CD4-positive, CD25-positive, alpha-beta regulatory T cell (primary cell): ENCODE data around the gene RUNX2. TPM values are rescaled to one million over a fixed set of nuclear protein-coding genes. Genes with fewer than 3 reads are reported as not detected.

ENCODE experiments used
- ATAC-seq, 2 donors: fragments of 150-1000 bp; cut with Tn5 transposase; one replicate each; pipeline ENCODE4 v1.10.0; 2021; ENCODE audit warnings: low read depth in 2 of 2, moderate number of reproducible peaks in 2 of 2, moderate library complexity in 1 of 2
- DNase-seq, 3 donors: peaks; one replicate each; pipeline versions ENCODE4 v3.0.0 to v3.0.0-alpha.2; 2012 to 2022; ENCODE audit warnings: mixed read lengths in 1 of 3
- H3K27ac ChIP-seq: one replicate; pipeline ENCODE4 v1.7.0; 2013; ENCODE audit warnings: mild to moderate bottlenecking, low read length; ENCODE audit not compliant: insufficient read depth, poor library complexity, severe bottlenecking
- H3K27me3 ChIP-seq: one replicate; pipeline ENCODE4 v1.7.0; 2013; ENCODE audit warnings: low read length; ENCODE audit not compliant: control insufficient read depth, insufficient read depth
- H3K36me3 ChIP-seq: one replicate; pipeline ENCODE4 v1.7.0; 2013; ENCODE audit warnings: mild to moderate bottlenecking, low read length, moderate library complexity; ENCODE audit not compliant: control insufficient read depth, insufficient read depth
- H3K4me1 ChIP-seq: 2 replicates; pipeline ENCODE4 v1.7.0; 2013; ENCODE audit warnings: mild to moderate bottlenecking, low read length; ENCODE audit not compliant: insufficient read depth, control insufficient read depth, poor library complexity, severe bottlenecking
- H3K4me3 ChIP-seq: one replicate; pipeline ENCODE4 v1.7.0; 2013; ENCODE audit warnings: low read depth, mild to moderate bottlenecking, low read length, moderate library complexity
- H3K9me3 ChIP-seq, 2 experiments: 1 replicate in 1 of 2; 2 replicates in 1 of 2; pipeline ENCODE4 v1.7.0; 2013; ENCODE audit warnings: low read length in 2 of 2, mild to moderate bottlenecking in 1 of 2, moderate library complexity in 1 of 2; ENCODE audit not compliant: control insufficient read depth in 2 of 2
- H3K27ac Mint-ChIP-seq, 3 donors: one replicate each; pipeline ENCODE4 v1.8.0; 2020 to 2022; ENCODE audit warnings: mild to moderate bottlenecking in 3 of 3, mixed read lengths in 3 of 3, moderate library complexity in 2 of 3
- H3K27me3 Mint-ChIP-seq: one replicate; pipeline ENCODE4 v1.8.0; 2022; ENCODE audit warnings: mild to moderate bottlenecking, mixed read lengths
- H3K36me3 Mint-ChIP-seq: one replicate; pipeline ENCODE4 v1.8.0; 2020; ENCODE audit warnings: mixed read lengths
- H3K4me1 Mint-ChIP-seq, 4 donors: one replicate each; pipeline ENCODE4 v1.8.0; 2020 to 2022; ENCODE audit warnings: mixed read lengths in 4 of 4, mild to moderate bottlenecking in 1 of 4
- H3K4me3 Mint-ChIP-seq, 4 donors: one replicate each; pipeline ENCODE4 v1.8.0; 2020 to 2022; ENCODE audit warnings: mild to moderate bottlenecking in 4 of 4, mixed read lengths in 4 of 4, moderate library complexity in 3 of 4
- H3K9me3 Mint-ChIP-seq, 7 donors: one replicate each; pipeline ENCODE4 v1.8.0; 2020 to 2022; ENCODE audit warnings: mixed read lengths in 7 of 7, mild to moderate bottlenecking in 3 of 7, moderate library complexity in 2 of 7
- polyA plus RNA-seq, 4 donors: library from polyadenylated mRNA; unstranded; fragments of 300-500 nt; fragmentation: Illumina TruSeq; gene quantifications; one replicate each; pipeline ENCODE4 v1.2.3, GENCODE V29; 2021
- total RNA-seq: library from RNA; stranded (reverse); gene quantifications from one replicate; pipeline ENCODE4 v1.2.3, GENCODE V29; 2022

RUNX2 gene
- total and polyA plus RNA-seq, 5 donors from 2014 or later, result 5.3 to 30.0 (median 5.5) TPM

- ATAC-seq (no peak), DNase-seq (no peak)
- Histone ChIP-seq H3K27me3 (no peaks in the 10 kb centered on the region), H3K36me3 (peaks cover 10% of the 10 kb centered on the region), H3K27ac (peak overlapping the region; percentile 50), H3K4me3 (peak overlapping the region; percentile 54), H3K4me1 (peaks cover 70% of the 10 kb centered on the region), H3K9me3 (no peaks in the 10 kb centered on the region)
- peaks cover 5% of the 10 kb centered on the region for H3K36me3 Mint-ChIP-seq
- no peaks in the 10 kb centered on the region for H3K9me3 Mint-ChIP-seq
- peak overlapping the region in 2 of 3 donors; percentile 3 to 89 for H3K27ac Mint-ChIP-seq
- peak overlapping the region in 2 of 4 donors; percentile 15 to 69 for H3K4me3 Mint-ChIP-seq
- no peaks in the 10 kb centered on the region for H3K27me3 Mint-ChIP-seq
- peaks cover 32 to 80% (median 54%) of the 10 kb centered on the region in 4 donors for H3K4me1 Mint-ChIP-seq
These were observed 109.3 kb downstream of the RUNX2 start for GRCh38 chr6:45437439-45437815.

GRCh38 chr6:45438151-45438550 is 110.0 kb downstream of the RUNX2 start:
- Histone ChIP-seq H3K36me3 (peaks cover 13% of the 10 kb centered on the region), H3K27me3 (no peaks in the 10 kb centered on the region), H3K9me3 (no peaks in the 10 kb centered on the region), H3K27ac (no peak overlapping the region), H3K4me1 (peaks cover 63% of the 10 kb centered on the region), H3K4me3 (peak overlapping the region; percentile 54)
- DNase-seq, result no peak
- Mint-ChIP-seq H3K9me3 (no peaks in the 10 kb centered on the region), H3K36me3 (peaks cover 5% of the 10 kb centered on the region), H3K27ac (peak overlapping the region in 2 of 3 donors; percentile 3 to 89), H3K4me3 (peak overlapping the region in 2 of 4 donors; percentile 56 to 69), H3K4me1 (peaks cover 32 to 77% (median 56%) of the 10 kb centered on the region in 4 donors), H3K27me3 (no peaks in the 10 kb centered on the region)
- no peak for ATAC-seq

- H3K27ac ChIP-seq, result peak overlapping the region; percentile 15
- H3K36me3 ChIP-seq, result peaks cover 13% of the 10 kb centered on the region
- H3K4me3 ChIP-seq, result peak overlapping the region; percentile 54
- Mint-ChIP-seq H3K9me3 (no peaks in the 10 kb centered on the region), H3K4me3 (peak overlapping the region in 2 of 4 donors; percentile 12 to 46), H3K27me3 (no peaks in the 10 kb centered on the region), H3K27ac (peak overlapping the region in 2 of 3 donors; percentile 11 to 89), H3K4me1 (peaks cover 35 to 70% (median 53%) of the 10 kb centered on the region in 4 donors), H3K36me3 (peaks cover 10% of the 10 kb centered on the region)
- ATAC-seq (no peak), DNase-seq (no peak)
- no peaks in the 10 kb centered on the region for H3K27me3 ChIP-seq
- H3K9me3 ChIP-seq, result no peaks in the 10 kb centered on the region
- H3K4me1 ChIP-seq, result peaks cover 55% of the 10 kb centered on the region
These were observed 110.8 kb downstream of the RUNX2 start for GRCh38 chr6:45438849-45439406.

- peak overlapping the region; percentile 11 to 89 (median 35) for H3K27ac Mint-ChIP-seq
- peaks cover 32 to 68% (median 51%) of the 10 kb centered on the region in 4 donors for H3K4me1 Mint-ChIP-seq
- no peaks in the 10 kb centered on the region for H3K27me3 Mint-ChIP-seq
These were observed 111.3 kb downstream of the RUNX2 start for GRCh38 chr6:45439459-45439858.

GRCh38 chr6:45439861-45440388 is 111.8 kb downstream of the RUNX2 start:
- H3K36me3 Mint-ChIP-seq, result peaks cover 15% of the 10 kb centered on the region
- ATAC-seq (no peak), DNase-seq (no peak)
- peak overlapping the region in 3 of 4 donors; percentile 0 to 46 (median 1) for H3K4me3 Mint-ChIP-seq
- no peaks in the 10 kb centered on the region for H3K27me3 Mint-ChIP-seq
- Histone ChIP-seq H3K9me3 (no peaks in the 10 kb centered on the region), H3K36me3 (peaks cover 18% of the 10 kb centered on the region), H3K27me3 (no peaks in the 10 kb centered on the region), H3K4me3 (peak overlapping the region; percentile 54), H3K27ac (no peak overlapping the region), H3K4me1 (peaks cover 45% of the 10 kb centered on the region)
- H3K27ac Mint-ChIP-seq, result peak overlapping the region in 2 of 3 donors; percentile 9 to 89
- peaks cover 32 to 67% (median 51%) of the 10 kb centered on the region in 4 donors for H3K4me1 Mint-ChIP-seq
- H3K9me3 Mint-ChIP-seq, result no peaks in the 10 kb centered on the region

More at GRCh38 chr6:45439459-45439858, 111.3 kb downstream of the RUNX2 start:
- Histone ChIP-seq H3K27ac (no peak overlapping the region), H3K4me3 (peak overlapping the region; percentile 54), H3K36me3 (peaks cover 18% of the 10 kb centered on the region), H3K9me3 (no peaks in the 10 kb centered on the region), H3K27me3 (no peaks in the 10 kb centered on the region), H3K4me1 (peaks cover 50% of the 10 kb centered on the region)
- ATAC-seq, result no peak
- no peak for DNase-seq
- H3K36me3 Mint-ChIP-seq, result peaks cover 12% of the 10 kb centered on the region
- H3K9me3 Mint-ChIP-seq, result no peaks in the 10 kb centered on the region
- H3K4me3 Mint-ChIP-seq, result peak overlapping the region; percentile 0 to 46 (median 15)

GRCh38 chr6:45441851-45442453 is 113.8 kb downstream of the RUNX2 start:
- ATAC-seq (peak; percentile 68 to 75), DNase-seq (peak in 2 of 3 donors; percentile 46 to 61)
- H3K27ac Mint-ChIP-seq, result peak overlapping the region; percentile 14 to 76 (median 76)
- Histone ChIP-seq H3K9me3 (no peaks in the 10 kb centered on the region), H3K36me3 (peaks cover 26% of the 10 kb centered on the region), H3K27ac (peak overlapping the region; percentile 72), H3K4me1 (peaks cover 37% of the 10 kb centered on the region), H3K27me3 (no peaks in the 10 kb centered on the region), H3K4me3 (peak overlapping the region; percentile 2)
- H3K27me3 Mint-ChIP-seq, result no peaks in the 10 kb centered on the region
- no peaks in the 10 kb centered on the region for H3K9me3 Mint-ChIP-seq
- H3K36me3 Mint-ChIP-seq, result peaks cover 15% of the 10 kb centered on the region
- H3K4me1 Mint-ChIP-seq, result peaks cover 30 to 61% (median 47%) of the 10 kb centered on the region in 4 donors
- H3K4me3 Mint-ChIP-seq, result peak overlapping the region in 3 of 4 donors; percentile 19 to 76 (median 38)

GRCh38 chr6:45442716-45443115 is 114.6 kb downstream of the RUNX2 start:
- ATAC-seq (no peak), DNase-seq (no peak)
- Mint-ChIP-seq H3K9me3 (no peaks in the 10 kb centered on the region), H3K27me3 (no peaks in the 10 kb centered on the region), H3K4me3 (no peak overlapping the region), H3K36me3 (peaks cover 18% of the 10 kb centered on the region), H3K27ac (peak overlapping the region in 1 of 3 donors; percentile 76), H3K4me1 (peaks cover 27 to 55% (median 44%) of the 10 kb centered on the region in 4 donors)
- Histone ChIP-seq H3K36me3 (peaks cover 30% of the 10 kb centered on the region), H3K27ac (no peak overlapping the region), H3K27me3 (no peaks in the 10 kb centered on the region), H3K9me3 (no peaks in the 10 kb centered on the region), H3K4me3 (no peak overlapping the region), H3K4me1 (peaks cover 31% of the 10 kb centered on the region)
